Brain pericyte (primary cell): ENCODE results near the gene CR1L.
"Not testable (repeated sequence)": the region's sequence is repeated elsewhere in the genome, so short reads cannot be mapped to it uniquely, and the experiment has no call there.

ENCODE experiments used
- DNase-seq: peaks from one replicate; pipeline ENCODE4 v3.0.0-alpha.2; 2012; ENCODE audit warnings: low read depth, low spot score

Gene CR1L

DNA sequence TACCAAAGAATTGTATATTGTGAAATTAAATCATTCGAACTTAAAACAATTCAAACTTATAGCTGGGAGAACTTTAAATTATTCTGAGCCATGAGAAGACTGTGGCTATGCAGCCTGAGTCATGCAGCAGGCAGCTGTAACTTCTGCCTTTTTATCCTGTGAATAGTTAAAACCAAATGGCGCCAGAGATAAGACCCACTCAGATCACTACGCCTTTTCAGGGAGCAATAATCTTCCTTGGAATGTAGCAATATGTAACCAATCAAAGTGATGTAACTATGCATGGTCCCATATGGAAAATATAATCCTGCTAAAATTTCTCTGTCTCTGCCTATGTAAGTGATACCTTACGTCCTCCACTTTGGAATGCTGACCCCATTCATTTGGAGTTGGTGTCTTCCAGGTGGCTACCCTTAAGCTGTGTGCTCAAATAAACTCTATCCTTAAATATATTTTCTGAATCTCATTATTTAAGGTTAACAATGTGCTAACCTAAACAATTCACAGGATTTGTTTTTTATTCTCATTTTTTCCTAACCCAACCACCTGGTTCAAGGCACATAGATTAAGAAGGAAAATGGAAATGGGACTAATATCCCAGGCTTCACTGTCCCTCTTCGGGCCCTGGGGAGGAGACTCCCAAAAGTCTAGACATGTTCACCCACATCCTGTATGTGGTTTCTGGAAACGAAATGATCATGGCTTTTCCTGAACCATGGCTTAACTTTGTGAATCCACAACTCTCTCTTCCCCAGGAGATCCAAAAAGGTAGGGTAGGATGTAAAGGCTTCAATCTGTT is 35.9 kb downstream of the CR1L start:
- DNase-seq, result not testable (repeated sequence)

DNA sequence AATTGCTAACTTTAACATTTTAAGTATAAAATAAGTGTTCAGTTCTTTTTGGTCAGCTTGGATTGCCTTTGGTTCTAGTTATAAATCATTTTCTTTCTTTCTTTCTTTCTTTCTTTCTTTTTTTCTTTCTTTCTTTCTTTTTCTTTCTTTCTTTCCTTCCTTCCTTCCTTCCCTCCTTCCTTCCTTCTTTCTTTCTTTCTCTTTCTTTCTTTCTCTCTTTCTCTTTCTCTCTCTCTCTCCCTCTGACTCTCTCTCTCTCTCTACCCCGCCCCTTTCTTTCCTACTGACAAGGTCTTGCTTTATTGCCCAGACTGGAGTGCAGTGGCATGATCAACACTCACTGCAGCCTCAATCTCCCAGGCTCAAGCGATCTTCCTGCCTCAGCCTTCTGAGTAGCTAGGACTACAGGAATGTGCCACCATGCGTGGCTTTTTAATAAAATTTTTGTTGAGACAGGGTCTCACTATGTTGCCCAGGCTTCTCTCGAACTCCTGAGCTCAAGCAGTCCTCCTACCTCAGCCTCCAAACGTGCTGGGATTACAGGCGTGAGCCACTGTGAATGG is 38.0 kb downstream of the CR1L start:
- DNase-seq, result not testable (repeated sequence)

DNA sequence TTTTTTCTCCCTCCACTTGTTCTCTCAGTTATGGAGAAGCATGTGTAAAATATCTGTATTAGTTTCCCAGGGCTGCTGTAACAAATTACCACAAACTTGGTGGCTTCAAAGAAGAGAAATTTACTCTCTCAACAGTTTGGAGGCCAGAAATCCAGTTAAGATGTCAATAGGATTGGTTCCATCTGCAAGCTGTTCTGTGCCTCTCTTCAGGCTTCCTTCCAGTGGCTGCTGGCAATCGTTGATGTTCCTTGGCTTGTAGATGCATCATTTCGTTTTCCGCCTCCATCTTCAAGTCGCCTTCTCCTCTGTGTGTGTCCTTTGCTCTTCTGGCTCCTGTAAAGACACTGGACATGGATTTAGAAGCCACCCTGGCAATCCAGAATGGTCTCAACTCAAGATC is 45.6 kb downstream of the CR1L start:
- not testable (repeated sequence) for DNase-seq

DNA sequence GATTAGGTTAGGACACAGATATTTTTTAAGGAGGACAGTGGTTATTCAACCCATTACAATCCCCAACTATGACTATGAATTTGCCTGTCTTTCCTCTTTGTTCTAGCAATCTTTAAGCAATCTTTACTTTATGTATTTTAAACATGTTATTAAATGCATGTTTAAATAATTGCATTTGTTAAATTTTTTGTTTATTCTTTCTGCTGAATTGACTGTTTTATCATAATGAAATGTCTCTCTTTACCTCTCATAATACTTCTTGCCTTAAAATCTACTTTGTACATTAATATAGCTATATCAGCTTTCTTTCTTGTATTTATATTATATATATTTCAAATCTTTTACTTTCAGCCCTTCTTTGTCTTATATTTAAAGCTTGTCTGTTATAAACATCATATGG is 46.1 kb downstream of the CR1L start:
- no peak for DNase-seq

DNA sequence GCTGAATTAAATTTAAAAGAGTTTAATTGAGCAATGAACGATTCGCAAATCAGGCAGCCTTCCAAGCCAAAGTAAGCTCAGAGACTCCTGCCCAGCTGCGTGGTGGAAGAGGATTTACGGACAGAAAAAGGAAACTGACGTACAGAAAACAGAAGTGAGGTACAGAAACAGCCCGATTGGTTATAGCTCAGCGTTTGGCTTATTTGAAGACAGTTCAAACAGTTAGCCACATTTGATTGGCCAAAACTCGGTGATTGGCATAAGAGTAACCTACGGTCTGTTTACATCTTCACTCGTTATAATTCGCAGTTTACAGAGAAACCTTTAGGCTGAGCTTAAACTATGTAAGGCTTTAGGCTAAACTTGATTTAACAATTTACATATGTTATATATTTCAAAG is 46.9 kb downstream of the CR1L start:
- no peak for DNase-seq

DNA sequence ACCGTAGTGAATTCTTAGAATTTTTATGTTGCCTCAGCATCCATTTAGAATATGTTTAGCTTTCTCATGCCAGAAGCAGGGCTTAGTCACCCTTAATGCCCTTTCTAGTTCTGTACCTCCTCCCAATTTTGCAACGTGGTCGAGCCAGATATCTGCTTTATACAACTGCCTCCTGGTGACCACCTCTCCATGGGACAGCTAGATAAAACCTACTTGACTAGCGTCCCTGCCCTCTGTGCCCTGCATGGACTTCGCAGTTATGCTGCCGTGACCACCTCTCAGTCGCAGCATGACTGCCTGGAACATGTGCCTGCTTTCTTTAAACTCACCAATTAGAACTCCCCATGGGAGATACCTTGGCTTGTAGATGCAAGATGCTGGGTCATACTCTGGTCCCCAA is 47.4 kb downstream of the CR1L start:
- not testable (repeated sequence) for DNase-seq

DNA sequence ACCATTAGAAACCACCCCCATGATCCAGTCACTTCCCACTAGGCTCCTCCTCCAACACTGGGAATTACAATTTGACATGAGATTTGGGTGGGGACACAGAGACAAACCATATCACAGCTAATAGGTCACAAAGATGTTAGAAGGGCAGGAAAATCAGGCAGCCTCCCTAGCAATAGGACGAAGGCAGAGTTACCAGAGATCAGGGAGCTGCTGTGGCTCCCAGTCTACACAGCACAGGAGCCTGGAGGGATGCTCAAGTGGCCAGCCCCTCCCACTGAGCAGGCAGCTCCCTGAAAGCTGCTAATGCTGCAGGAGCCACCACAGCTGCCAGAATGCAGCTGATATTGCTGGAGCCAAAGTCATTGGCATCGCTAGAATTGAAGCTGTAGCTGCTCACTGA is 51.0 kb downstream of the CR1L start:
- DNase-seq, result no peak

DNA sequence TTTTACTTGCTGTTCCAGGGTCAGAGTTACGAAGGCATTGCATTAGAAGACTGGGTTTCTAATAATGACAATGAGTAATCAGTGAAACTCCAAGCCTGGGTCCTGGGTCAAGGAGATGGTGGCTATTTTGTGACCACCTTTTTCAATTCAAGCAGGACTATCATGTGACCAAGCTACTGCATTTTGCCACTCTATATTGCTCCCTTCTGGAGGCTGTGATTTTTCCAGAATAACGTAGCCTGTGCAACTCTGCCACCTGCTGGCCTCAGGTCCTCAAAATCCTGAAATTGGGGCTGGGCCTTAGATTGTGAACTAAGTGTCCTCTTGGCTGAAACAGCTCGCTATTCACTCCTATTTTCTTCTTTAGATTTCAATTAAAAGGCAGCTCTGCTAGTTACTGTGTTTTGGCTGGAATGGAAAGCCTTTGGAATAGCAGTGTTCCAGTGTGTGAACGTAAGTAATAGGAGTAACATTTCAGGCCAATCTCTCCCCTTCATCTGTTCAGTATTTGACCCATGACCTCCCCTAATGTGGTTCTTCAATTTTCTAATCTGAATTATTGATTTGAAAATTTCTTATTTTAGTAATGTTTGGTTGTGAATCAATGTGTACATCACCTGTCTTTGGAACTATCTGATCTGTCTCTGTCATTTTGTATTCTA is 54.0 kb downstream of the CR1L start:
- no peak for DNase-seq

DNA sequence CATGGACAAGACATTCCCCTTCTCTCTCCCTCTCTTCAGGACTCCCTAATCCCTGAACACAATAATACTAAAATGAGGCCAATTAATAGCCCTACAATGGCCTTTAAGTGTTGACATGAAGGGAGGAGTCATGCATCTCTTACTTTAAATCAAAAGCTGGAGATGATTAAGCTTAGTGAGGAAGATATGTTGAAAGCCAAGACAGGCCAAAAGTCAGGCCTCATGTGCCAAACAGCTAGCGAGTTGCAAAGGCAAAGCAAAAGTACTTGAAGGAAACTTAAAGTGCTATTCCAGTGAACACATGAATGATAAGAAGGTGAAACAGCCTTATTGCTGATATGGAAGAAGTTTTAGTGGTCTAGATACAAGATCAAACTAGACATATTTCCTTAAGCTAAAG is 57.4 kb downstream of the CR1L start:
- DNase-seq, result no peak

DNA sequence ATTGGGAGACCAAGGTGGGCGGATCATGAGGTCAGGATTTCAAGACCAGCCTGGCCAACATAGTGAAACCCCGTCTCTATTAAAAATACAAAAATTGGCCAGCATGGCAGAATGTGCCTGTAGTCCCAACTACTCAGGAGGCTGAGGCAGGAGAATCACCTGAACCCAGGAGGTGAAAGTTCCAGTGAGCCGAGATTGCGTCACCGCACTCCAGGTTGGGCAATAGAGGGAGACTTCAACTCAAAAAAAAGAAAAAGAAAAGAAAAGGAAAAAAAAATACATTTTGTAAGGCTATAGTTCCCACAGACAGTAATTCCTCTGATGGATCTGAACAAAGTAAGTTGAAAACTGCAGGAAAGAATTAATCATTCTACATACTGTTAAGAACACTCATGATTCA is 58.8 kb downstream of the CR1L start:
- DNase-seq, result no peak

DNA sequence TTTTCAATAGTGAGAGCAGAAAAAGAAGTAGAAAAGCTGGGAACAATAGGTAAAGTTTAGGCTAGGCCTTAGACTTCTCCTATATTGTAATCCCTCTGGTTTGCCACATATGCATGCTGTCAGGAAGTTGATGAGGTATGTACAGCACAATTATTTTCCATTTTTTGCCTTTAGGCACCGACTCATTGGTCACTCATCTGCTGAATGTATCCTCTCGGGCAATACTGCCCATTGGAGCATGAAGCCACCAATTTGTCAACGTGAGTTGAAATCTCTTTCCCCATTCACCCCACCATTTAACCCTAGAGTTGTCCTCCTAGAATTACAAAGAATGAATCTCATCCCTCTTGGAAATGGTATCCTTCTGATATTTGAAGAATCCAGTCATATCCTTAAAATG is 63.1 kb downstream of the CR1L start:
- not testable (repeated sequence) for DNase-seq

DNA sequence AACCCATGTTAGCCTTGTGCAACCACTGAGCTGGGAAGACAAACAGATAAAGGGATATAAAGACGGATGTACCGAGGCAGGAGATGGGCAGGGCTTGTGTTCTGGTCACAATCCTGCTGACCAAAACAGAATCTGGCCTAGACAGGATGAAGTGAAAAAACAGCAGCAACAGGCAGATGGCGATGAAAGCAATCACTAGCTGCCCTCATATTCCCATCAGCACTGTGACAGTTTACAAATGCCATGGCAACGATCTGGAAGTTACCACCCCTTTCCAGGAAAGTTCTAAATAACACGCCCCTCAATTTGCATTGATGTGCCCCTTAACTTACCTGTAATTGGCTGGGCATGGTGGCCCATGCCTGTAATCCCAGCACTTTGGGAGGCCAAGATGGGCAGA is 66.4 kb downstream of the CR1L start:
- DNase-seq, result no peak

DNA sequence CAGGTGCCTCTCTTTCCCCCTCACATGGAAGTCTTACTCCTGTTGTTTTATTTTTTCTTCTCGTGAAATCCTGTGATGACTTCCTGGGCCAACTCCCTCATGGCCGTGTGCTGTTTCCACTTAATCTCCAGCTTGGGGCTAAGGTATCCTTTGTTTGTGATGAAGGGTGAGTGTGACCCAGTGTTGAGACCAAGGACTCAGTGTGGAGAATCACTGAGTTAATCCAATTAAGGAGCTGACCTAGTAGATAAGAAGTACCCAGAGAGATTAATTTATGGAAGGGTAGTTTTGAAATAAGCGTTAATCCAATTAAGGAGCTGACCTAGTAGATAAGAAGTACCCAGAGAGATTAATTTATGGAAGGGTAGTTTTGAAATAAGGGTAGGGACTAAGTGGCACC is 67.8 kb downstream of the CR1L start:
- not testable (repeated sequence) for DNase-seq

DNA sequence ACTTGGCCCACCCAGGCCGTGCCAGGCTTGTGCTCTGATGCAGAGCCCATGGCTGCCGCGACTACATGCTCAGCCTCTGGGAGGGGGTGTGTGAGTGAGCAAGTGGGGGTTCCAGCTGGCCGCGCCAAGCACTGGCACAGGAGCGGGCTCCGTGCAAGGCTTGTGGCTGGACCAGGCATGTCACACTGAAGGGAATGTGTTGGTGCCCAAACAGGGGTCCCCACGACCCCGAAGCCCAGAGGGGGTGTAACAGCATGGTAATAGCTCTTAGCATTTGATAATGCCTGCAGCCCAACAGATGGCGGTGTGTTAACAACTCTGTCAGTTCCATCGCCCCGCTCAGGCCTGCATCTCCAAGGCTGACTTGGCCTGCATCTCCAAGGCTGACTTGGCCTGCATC is 68.6 kb downstream of the CR1L start:
- no peak for DNase-seq

DNA sequence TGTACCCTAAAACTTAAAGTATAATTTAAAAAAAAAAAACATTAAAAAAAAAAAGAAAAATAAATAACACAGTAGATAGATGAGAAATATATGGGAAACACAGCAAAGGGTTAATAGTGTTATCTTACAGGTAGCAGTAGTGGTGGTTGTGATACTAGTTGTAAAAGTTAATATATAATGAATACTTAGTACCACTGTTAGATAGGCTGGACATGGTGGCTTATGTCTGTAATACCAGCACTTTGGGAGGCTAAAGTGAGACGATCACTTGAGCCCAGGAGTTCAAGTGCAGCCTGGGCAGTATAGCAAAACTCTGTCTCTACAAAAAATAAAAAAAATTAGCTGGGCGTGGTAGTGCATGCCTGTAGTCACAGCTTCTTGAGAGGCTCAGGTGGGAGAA is 74.3 kb downstream of the CR1L start:
- no peak for DNase-seq

DNA sequence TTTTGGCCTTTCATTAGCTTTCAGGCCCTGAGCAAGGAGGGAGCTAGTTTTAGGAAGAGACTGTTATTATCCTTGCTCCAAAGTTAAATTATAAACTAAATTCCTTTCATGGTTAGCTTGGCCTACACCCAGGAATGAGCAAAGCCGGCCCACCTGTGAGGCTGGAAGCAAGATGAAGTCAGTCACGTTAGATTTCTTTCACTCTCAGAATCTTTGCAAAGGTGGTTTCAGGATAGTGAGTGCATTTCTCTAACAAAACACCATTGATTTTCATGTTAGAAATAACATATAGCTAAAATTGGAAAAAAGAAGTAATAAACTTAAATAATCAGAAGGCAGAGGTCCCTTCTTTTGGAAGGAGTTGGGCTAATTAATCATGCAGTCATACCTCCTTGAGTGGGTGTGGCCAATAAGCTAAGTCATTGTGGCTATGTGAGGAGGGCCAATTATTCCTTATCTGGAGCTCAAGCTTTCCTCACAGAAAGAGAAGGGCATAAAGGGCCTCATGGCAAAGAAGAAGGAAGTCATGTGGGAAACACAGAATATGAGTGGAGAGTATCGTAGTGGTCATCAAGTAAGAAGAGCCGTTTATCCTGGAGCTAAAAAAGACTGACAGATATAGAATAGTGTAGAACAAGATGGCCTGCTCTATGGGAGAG is 83.4 kb downstream of the CR1L start:
- DNase-seq, result not testable (repeated sequence)

DNA sequence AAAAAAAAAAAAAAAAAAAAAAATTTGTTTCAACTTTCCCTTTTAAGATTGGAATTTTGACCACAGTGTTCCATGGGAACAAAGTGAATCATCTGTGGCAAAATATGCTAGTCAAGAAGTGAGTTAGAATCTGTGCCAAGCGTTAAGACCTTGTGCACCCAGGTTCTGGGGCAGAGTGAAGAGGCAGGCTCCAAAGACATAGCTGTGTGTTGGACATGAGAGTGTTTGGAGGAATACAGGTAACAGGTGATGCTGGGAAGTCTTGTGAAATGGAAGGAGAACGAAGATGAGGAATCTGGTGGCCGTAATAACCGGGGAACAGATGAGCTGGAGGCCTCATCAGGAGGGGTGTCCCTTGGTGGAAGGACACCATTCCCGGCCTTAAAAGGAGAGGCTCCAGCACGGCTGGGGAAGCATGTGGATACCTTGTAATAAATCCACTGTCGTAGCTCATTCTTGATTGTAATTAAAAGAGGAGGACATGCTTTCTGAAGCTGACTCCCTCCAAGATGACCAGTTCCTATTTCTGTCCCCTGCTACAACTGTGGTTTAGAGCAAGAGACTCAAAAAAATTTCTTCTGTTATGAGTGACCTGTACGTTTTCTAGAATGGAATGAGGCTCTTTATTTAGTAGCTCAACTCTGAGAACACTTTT is 92.7 kb downstream of the CR1L start:
- DNase-seq, result not testable (repeated sequence)

DNA sequence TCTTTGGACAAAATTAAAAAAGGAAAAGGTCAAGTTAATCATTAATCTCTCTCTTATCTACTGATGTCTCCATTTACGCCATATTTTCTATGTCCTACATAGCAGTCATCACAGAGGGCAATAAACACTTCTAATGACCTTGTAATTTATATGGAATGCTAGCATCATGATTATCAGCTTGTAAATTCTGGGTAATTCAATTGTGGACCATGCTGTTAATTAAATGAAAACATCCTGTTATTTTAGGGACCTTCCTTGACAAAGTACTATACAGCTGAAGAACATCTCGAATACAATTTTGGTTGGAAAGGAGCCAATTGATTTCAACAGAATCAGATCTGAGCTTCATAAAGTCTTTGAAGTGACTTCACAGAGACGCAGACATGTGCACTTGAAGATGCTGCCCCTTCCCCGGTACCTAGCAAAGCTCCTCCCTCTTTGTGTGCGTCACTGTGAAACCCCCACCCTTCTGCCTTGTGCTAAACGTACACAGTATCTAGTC is 93.3 kb downstream of the CR1L start:
- DNase-seq, result not testable (repeated sequence)

DNA sequence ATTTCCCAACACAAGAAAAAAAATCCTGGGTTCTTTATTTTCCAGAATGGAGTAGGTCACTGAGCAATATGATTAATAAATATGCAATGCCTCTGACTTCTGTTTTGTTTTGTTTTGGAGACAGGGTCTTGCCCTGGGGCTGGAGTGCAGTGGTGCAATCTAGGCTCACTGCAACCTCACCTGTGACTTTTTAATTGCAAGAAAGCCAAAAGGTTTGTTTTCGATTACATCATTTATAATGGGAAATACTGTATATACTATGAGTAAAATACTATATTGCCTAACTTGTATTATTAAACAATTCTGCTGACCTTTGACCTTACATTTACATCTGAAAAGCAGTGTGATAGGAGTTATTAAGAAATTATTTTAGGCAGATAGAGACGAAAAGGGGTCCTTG is 95.3 kb downstream of the CR1L start:
- no peak for DNase-seq

DNA sequence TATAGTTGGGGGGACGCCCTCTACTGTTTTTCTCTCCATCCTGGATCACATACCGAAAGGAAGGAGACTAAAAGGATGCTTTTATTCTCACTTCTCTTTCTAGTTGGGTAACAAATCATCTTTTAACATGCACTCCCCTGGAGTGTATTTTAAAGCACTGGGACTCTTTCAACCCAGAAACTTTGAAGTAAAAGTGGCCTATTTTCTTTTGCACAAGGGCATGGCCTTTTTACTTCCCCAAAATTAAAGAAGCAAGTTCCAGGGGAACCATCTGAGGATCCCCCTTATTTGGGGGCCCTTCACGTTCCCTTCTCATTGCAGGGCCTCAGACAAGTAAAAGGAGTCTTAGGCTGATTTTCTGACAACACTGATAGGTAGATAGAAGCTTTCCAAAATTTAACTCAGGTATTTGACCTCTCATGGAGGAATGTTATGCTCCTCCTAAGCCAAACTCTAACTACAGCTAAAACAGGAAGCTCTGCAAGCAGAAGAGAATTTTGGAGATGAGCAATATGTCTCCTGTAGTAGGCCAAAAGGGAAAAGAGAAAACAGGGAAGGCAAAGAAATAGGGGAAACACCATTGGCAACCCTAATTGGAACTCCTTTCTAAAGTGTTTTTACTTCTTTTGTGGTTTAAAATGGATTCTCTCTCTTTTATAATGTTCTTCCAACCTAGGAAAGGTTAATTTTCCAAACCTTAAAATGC is 98.1 kb downstream of the CR1L start:
- no peak for DNase-seq

DNA sequence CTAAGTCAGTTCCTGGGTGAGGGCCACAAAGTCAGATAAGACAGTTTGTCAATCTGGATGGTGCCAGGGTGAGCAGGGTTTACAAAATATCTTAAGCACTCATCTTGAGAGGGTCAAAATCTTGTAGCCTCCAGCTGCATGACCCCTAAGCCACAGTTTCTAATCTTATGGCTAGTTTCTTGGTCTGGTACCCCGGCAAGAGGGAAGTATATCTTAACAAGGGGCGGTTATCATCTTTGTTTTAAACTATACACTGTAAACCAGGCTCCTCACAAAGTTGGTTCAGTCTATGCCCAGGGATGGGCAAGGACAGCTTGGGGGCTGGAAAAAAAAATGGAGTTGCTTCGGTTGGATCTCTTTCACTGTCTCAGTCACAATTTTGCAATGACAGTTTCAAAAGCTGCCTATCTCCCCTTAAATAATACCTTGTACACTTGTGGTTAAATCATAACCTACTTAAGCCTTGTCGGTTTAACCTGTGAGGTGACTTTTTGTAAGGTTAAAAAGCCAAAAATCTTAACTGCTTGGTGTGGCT is 99.1 kb downstream of the CR1L start:
- DNase-seq, result no peak
